ENCODE results near the gene DUOXA2. TPM values are rescaled to one million over a fixed set of nuclear protein-coding genes. Genes with fewer than 3 reads are reported as not detected.

DUOXA2 gene
- total and polyA plus RNA-seq, 2 experiments from 2014 or later, result not detected

GRCh38 chr15:45093013-45093412 lies 21.1 kb upstream of the DUOXA2 start:
- no peaks in the 10 kb centered on the region for H3K9me3 Mint-ChIP-seq
- Histone ChIP-seq H3K79me2 (replicated peaks; ENCODE audit: insufficient read depth) (no peaks in the 10 kb centered on the region), H3F3A (replicated peaks; ENCODE audit: low read depth) (no peaks in the 10 kb centered on the region), H3K4me1 (ENCODE audit: insufficient read depth) (no peaks in the 10 kb centered on the region), H3K27me3 (ENCODE audit: insufficient read depth) (no peaks in the 10 kb centered on the region), H3K4me3 (no peak overlapping the region), H4K20me1 (replicated peaks; ENCODE audit: insufficient read depth) (no peaks in the 10 kb centered on the region), H3K9me2 (ENCODE audit: insufficient read depth) (no peaks in the 10 kb centered on the region), H2AFZ (no peak overlapping the region), H3K27ac (ENCODE audit: low read depth) (no peak overlapping the region), H3K36me3 (ENCODE audit: insufficient read depth) (no peaks in the 10 kb centered on the region), H3K4me2 (no peak overlapping the region)
- peaks cover 2% of the 10 kb centered on the region for H3K27me3 Mint-ChIP-seq (ENCODE audit: insufficient read depth, low read depth, poor library complexity)
- no peak overlapping the region for H3K27ac Mint-ChIP-seq
- ATAC-seq, result no peak
- DNase-seq (ENCODE audit: low spot score), result no peak
- H3K4me1 Mint-ChIP-seq, result no peaks in the 10 kb centered on the region
- H3K4me3 Mint-ChIP-seq, result no peak overlapping the region
- H3K36me3 Mint-ChIP-seq (ENCODE audit: low read depth), result no peaks in the 10 kb centered on the region
- TF ChIP-seq JUNB (IDR thresholded peaks at IDR 0.05; ENCODE audit: unreplicated experiment), result no peak
- no peak for TF ChIP-seq NANOG (IDR thresholded peaks at IDR 0.05; ENCODE audit: borderline replicate concordance)
- TF ChIP-seq EZH2phosphoT487 (IDR thresholded peaks at IDR 0.05; ENCODE audit: unreplicated experiment), result no peak

- Histone ChIP-seq H4K20me1 (replicated peaks; ENCODE audit: insufficient read depth) (no peaks in the 10 kb centered on the region), H2AFZ (no peak overlapping the region), H3K4me1 (ENCODE audit: insufficient read depth) (no peaks in the 10 kb centered on the region), H3K36me3 (ENCODE audit: insufficient read depth) (no peaks in the 10 kb centered on the region), H3K4me3 (no peak overlapping the region), H3K9me2 (ENCODE audit: insufficient read depth) (no peaks in the 10 kb centered on the region), H3K27ac (ENCODE audit: low read depth) (no peak overlapping the region), H3K79me2 (replicated peaks; ENCODE audit: insufficient read depth) (no peaks in the 10 kb centered on the region), H3K4me2 (no peak overlapping the region), H3F3A (replicated peaks; ENCODE audit: low read depth) (no peaks in the 10 kb centered on the region), H3K27me3 (ENCODE audit: insufficient read depth) (no peaks in the 10 kb centered on the region)
- Mint-ChIP-seq H3K4me1 (no peaks in the 10 kb centered on the region), H3K27ac (no peak overlapping the region), H3K36me3 (ENCODE audit: low read depth) (no peaks in the 10 kb centered on the region), H3K4me3 (no peak overlapping the region), H3K9me3 (no peaks in the 10 kb centered on the region; the same call in 2 of the 3 replicates), H3K27me3 (ENCODE audit: insufficient read depth, low read depth, poor library complexity) (peaks cover 2% of the 10 kb centered on the region)
- no peak for ATAC-seq
- no peak for TF ChIP-seq ZNF462 (CRISPR knock-in tag; IDR thresholded peaks at IDR 0.05)
- TF ChIP-seq EZH2 (IDR thresholded peaks at IDR 0.05; ENCODE audit: low read depth, unreplicated experiment), result no peak
- no peak for TF ChIP-seq ZNF331 (CRISPR knock-in tag; IDR thresholded peaks at IDR 0.05; ENCODE audit: low read depth)
- TF ChIP-seq CREB1 (CRISPR knock-in tag; IDR thresholded peaks at IDR 0.05; ENCODE audit: low read depth), result no peak
- TF ChIP-seq JUNB (IDR thresholded peaks at IDR 0.05; ENCODE audit: unreplicated experiment), result no peak
- no peak for TF ChIP-seq REST (IDR thresholded peaks at IDR 0.05; ENCODE audit: unreplicated experiment)
- no peak for DNase-seq (ENCODE audit: low spot score)
Observed at GRCh38 chr15:45093622-45094357, 20.3 kb upstream of the DUOXA2 start.
